H1 (cell line): ENCODE data around the gene EEPD1. TPM values are rescaled to one million over a fixed set of nuclear protein-coding genes. Genes with fewer than 3 reads are reported as not detected.
A peak's percentile ranks its signal among the peaks of the same experiment; 100 is the strongest.

ENCODE experiments used
- CTCF ChIA-PET: fragments of 300-600 bp; sonication (Branson Sonifier 250); formaldehyde crosslinking; loops from one replicate; lab custom pipeline; 2021; ENCODE audit not compliant: partially characterized antibody; lab: Charles Lee
- POLR2A ChIA-PET: fragments of 300-600 bp; sonication (Branson Sonifier 250); formaldehyde crosslinking; loops from one replicate; lab custom pipeline; 2021; ENCODE audit warnings: inconsistent platforms; ENCODE audit not compliant: partially characterized antibody; lab: Charles Lee
- DNase-seq, 2 experiments: peaks; one replicate each; pipeline versions ENCODE4 v3.0.0 to v3.0.0-alpha.2; 2010 to 2022; ENCODE audit warnings: low spot score in 2 of 2, low read depth in 1 of 2, mixed read lengths in 1 of 2
- FAIRE-seq: peaks from 2 replicates; lab custom pipeline; 2011; peaks lifted over from hg19 to GRCh38; lab: Jason Lieb, UNC
- H2AFZ ChIP-seq: 2 replicates; pipeline ENCODE4 v1.8.1; 2012; ENCODE audit warnings: low read length, inconsistent platforms
- H2AK5ac ChIP-seq: 2 replicates; pipeline ENCODE4 v1.6.1; 2013; ENCODE audit warnings: low read depth, low read length
- H2BK120ac ChIP-seq: replicated peaks from 2 replicates; pipeline ENCODE3; 2013; ENCODE audit warnings: low read depth, low read length, inconsistent platforms
- H2BK12ac ChIP-seq: 2 replicates; pipeline ENCODE4 v1.6.1; 2013; ENCODE audit warnings: low read depth, low read length
- H2BK15ac ChIP-seq: 2 replicates; pipeline ENCODE4 v1.6.1; 2013; ENCODE audit warnings: low read length
- H2BK20ac ChIP-seq: 2 replicates; pipeline ENCODE4 v1.6.1; 2013; ENCODE audit warnings: low read length
- H2BK5ac ChIP-seq: 2 replicates; pipeline ENCODE4 v1.6.1; 2013; ENCODE audit warnings: low read depth, low read length
- H3K14ac ChIP-seq: 2 replicates; pipeline ENCODE4 v1.6.1; 2013; ENCODE audit warnings: inconsistent platforms; ENCODE audit not compliant: insufficient read length
- H3K18ac ChIP-seq: 2 replicates; pipeline ENCODE4 v1.6.1; 2013; ENCODE audit warnings: low read length; ENCODE audit errors: extremely low read depth
- H3K23ac ChIP-seq: 2 replicates; pipeline ENCODE4 v1.6.1; 2013; ENCODE audit warnings: inconsistent platforms; ENCODE audit not compliant: insufficient read length
- H3K23me2 ChIP-seq: 2 replicates; pipeline ENCODE4 v1.6.1; 2013; ENCODE audit warnings: low read depth, low read length
- H3K27ac ChIP-seq: 2 replicates; pipeline ENCODE4 v1.6.1; 2011; ENCODE audit warnings: low read depth, low read length, inconsistent platforms
- H3K27me3 ChIP-seq, 4 experiments: replicated peaks in 1 of 4; 1 replicate in 1 of 4; 2 replicates in 3 of 4; pipeline versions ENCODE4 v1.6.1 to v1.8.1; 2011 to 2013; ENCODE audit warnings: low read length in 3 of 4, mild to moderate bottlenecking in 3 of 4, inconsistent platforms in 2 of 4, mixed read lengths in 2 of 4, moderate library complexity in 1 of 4; ENCODE audit not compliant: control insufficient read depth in 3 of 4, insufficient read depth in 3 of 4; ENCODE audit errors: extremely low read depth in 1 of 4
- H3K36me3 ChIP-seq, 4 experiments: 2 replicates each; pipeline versions ENCODE4 v1.6.1 to v1.8.1; 2011 to 2013; ENCODE audit warnings: mild to moderate bottlenecking in 4 of 4, low read length in 3 of 4, moderate library complexity in 2 of 4, control low read depth in 1 of 4, inconsistent platforms in 1 of 4; ENCODE audit not compliant: insufficient read depth in 4 of 4, control insufficient read depth in 2 of 4
- H3K4ac ChIP-seq: replicated peaks from 2 replicates; pipeline ENCODE3; 2013; ENCODE audit warnings: low read length, low read depth, mixed read lengths, inconsistent platforms; ENCODE audit not compliant: insufficient read length
- H3K4me1 ChIP-seq, 4 experiments: replicated peaks in 1 of 4; 1 replicate in 1 of 4; 2 replicates in 3 of 4; pipeline versions ENCODE4 v1.6.1 to v1.8.1; 2011 to 2013; ENCODE audit warnings: low read length in 3 of 4, inconsistent platforms in 2 of 4, mixed read lengths in 1 of 4; ENCODE audit not compliant: insufficient read depth in 4 of 4, control insufficient read depth in 3 of 4
- H3K4me2 ChIP-seq, 2 experiments: 2 replicates each; pipeline versions ENCODE4 v1.6.1 to v1.8.1; 2011 to 2013; ENCODE audit warnings: low read depth in 2 of 2, low read length in 2 of 2, control low read depth in 1 of 2, inconsistent platforms in 1 of 2, mild to moderate bottlenecking in 1 of 2; ENCODE audit not compliant: insufficient read depth in 1 of 2
- H3K4me3 ChIP-seq, 4 experiments: fragments of 200-600, 300-600 bp in 1 of 4; sonication (generic), shearing (Covaris generic), sonication (Bioruptor Twin) in 1 of 4; 2 replicates each; pipeline versions ENCODE4 v1.5.1 to v1.8.1; 2011 to 2016; ENCODE audit warnings: low read length in 4 of 4, low read depth in 3 of 4, control low read depth in 2 of 4, inconsistent platforms in 2 of 4, mild to moderate bottlenecking in 2 of 4, mixed read lengths in 1 of 4, moderate library complexity in 1 of 4; ENCODE audit not compliant: insufficient read depth in 2 of 4; ENCODE audit errors: extremely low read depth in 1 of 4
- H3K56ac ChIP-seq: replicated peaks from 2 replicates; pipeline ENCODE3; 2013; ENCODE audit warnings: low read depth, mild to moderate bottlenecking, mixed read lengths, low read length, inconsistent platforms; ENCODE audit not compliant: insufficient read length
- H3K79me1 ChIP-seq: 2 replicates; pipeline ENCODE4 v1.6.1; 2013; ENCODE audit warnings: low read depth, low read length, control low read depth
- H3K79me2 ChIP-seq, 2 experiments: 2 replicates each; pipeline versions ENCODE4 v1.6.1 to v1.8.1; 2012 to 2013; ENCODE audit warnings: low read length in 2 of 2, mild to moderate bottlenecking in 2 of 2, inconsistent platforms in 1 of 2; ENCODE audit not compliant: insufficient read depth in 2 of 2, control insufficient read depth in 1 of 2
- H3K9ac ChIP-seq, 4 experiments: replicated peaks in 1 of 4; 1 replicate in 1 of 4; 2 replicates in 3 of 4; pipeline versions ENCODE4 v1.6.1 to v1.8.1; 2011 to 2013; ENCODE audit warnings: low read depth in 3 of 4, low read length in 3 of 4, control low read depth in 2 of 4, mild to moderate bottlenecking in 2 of 4, moderate library complexity in 2 of 4, inconsistent platforms in 1 of 4; ENCODE audit errors: extremely low read depth in 1 of 4
- H3K9me3 ChIP-seq, 2 experiments: 2 replicates each; pipeline versions ENCODE4 v1.6.1 to v1.8.1; 2012 to 2013; ENCODE audit warnings: mild to moderate bottlenecking in 2 of 2, moderate library complexity in 2 of 2, control low read depth in 1 of 2, inconsistent platforms in 1 of 2, low read depth in 1 of 2, low read length in 1 of 2, mixed read lengths in 1 of 2; ENCODE audit not compliant: insufficient read depth in 2 of 2
- H4K20me1 ChIP-seq, 2 experiments: replicated peaks in 1 of 2; 2 replicates each; pipeline versions ENCODE3 to v1.8.1; 2011 to 2013; ENCODE audit warnings: inconsistent platforms in 2 of 2, low read length in 2 of 2, mild to moderate bottlenecking in 1 of 2; ENCODE audit not compliant: insufficient read depth in 2 of 2, control insufficient read depth in 1 of 2
- H4K5ac ChIP-seq: 2 replicates; pipeline ENCODE4 v1.6.1; 2013; ENCODE audit warnings: low read length, low read depth, mixed read lengths, inconsistent platforms; ENCODE audit not compliant: insufficient read length
- H4K8ac ChIP-seq: 2 replicates; pipeline ENCODE4 v1.8.0; 2013; ENCODE audit warnings: mild to moderate bottlenecking, moderate library complexity, low read length, inconsistent platforms; ENCODE audit not compliant: insufficient read depth; ENCODE audit errors: extremely low read depth
- H4K91ac ChIP-seq: replicated peaks from 2 replicates; pipeline ENCODE3; 2013; ENCODE audit warnings: low read length, mixed read lengths, inconsistent platforms; ENCODE audit not compliant: insufficient read length
- CTBP2 ChIP-seq: IDR thresholded peaks from 2 replicates; pipeline ENCODE4 v1.7.0; 2011; ENCODE audit warnings: borderline replicate concordance, mild to moderate bottlenecking, moderate library complexity, mixed read lengths, low read length; ENCODE audit not compliant: insufficient read depth, insufficient read length
- NANOG ChIP-seq: IDR thresholded peaks from 2 replicates; pipeline ENCODE4 v1.6.1; 2011; ENCODE audit warnings: low read length, low read depth, mild to moderate bottlenecking, inconsistent platforms; ENCODE audit not compliant: insufficient read depth, poor library complexity, severe bottlenecking
- NRF1 ChIP-seq: IDR thresholded peaks from 2 replicates; pipeline ENCODE4 v1.6.1; 2011; ENCODE audit warnings: mild to moderate bottlenecking, low read depth, low read length, improper control_type of control experiment
- RAD21 ChIP-seq, 2 experiments: IDR thresholded peaks in 1 of 2; conservative IDR thresholded peaks in 1 of 2; 2 replicates each; pipeline ENCODE4 v1.6.1; 2011; ENCODE audit warnings: low read depth in 2 of 2, low read length in 2 of 2, improper control_type of control experiment in 1 of 2, inconsistent platforms in 1 of 2, mild to moderate bottlenecking in 1 of 2, moderate library complexity in 1 of 2
- SAP30 ChIP-seq: fragments of 300-600 bp; sonication (generic); IDR thresholded peaks from 2 replicates; pipeline ENCODE4 v1.7.1; 2012; ENCODE audit warnings: low read length, moderate library complexity, mild to moderate bottlenecking, inconsistent platforms; ENCODE audit not compliant: insufficient read depth, insufficient replicate concordance
- SP2 ChIP-seq: IDR thresholded peaks from 2 replicates; pipeline ENCODE4 v1.6.1; 2012; ENCODE audit warnings: mild to moderate bottlenecking, low read length, inconsistent platforms
- SP4 ChIP-seq: IDR thresholded peaks from 2 replicates; pipeline ENCODE4 v1.6.1; 2012; ENCODE audit warnings: low read length, inconsistent platforms
- WGBS, 2 experiments: shearing (Covaris generic) in 1 of 2; methylation state at CpG; one replicate each; pipeline versions ENCODE4 v1.1.6 to v1.1.7; 2013 to 2015; ENCODE audit warnings: low lambda C conversion rate in 2 of 2, mixed read lengths in 2 of 2, inconsistent platforms in 1 of 2, low coverage in 1 of 2, missing lambda C conversion rate in 1 of 2; ENCODE audit not compliant: insufficient replicate concordance in 2 of 2, insufficient coverage in 1 of 2, insufficient read length in 1 of 2; ENCODE audit errors: extremely low coverage in 1 of 2, missing lambda C conversion rate in 1 of 2; 5-methylcytosine and 5-hydroxymethylcytosine counted together
- polyA plus RNA-seq, 7 experiments: library from polyadenylated mRNA; depleted of rRNA in 3 of 7; stranded (reverse) in 5 of 7; unstranded in 2 of 7; fragments of >200 nt in 5 of 7; fragments of 200-250 nt in 2 of 7; gene quantifications; 1 replicate in 5 of 7; 2 replicates in 1 of 7; 4 replicates in 1 of 7; pipeline versions ENCODE4 v1.2.1 to v1.2.3, GENCODE V29; 2011 to 2013; ENCODE audit warnings: missing spikeins in 2 of 7, mixed read lengths in 2 of 7
- total RNA-seq: library from RNA; stranded (reverse); fragmentation: NEBNext Ultra II Directional; extraction: Animal tissue kit (Norgen Biotek cat#: 25700); gene quantifications from 2 replicates; pipeline ENCODE4 v1.2.1, GENCODE V29; 2021
- TF ChIP-seq, protein P1 (sequence below), 3 experiments: IDR thresholded peaks; 1 replicate in 2 of 3; 2 replicates in 1 of 3; pipeline versions ENCODE4 v1.5.1 to v1.6.1; 2011; ENCODE audit warnings: low read length in 3 of 3, mild to moderate bottlenecking in 3 of 3, inconsistent platforms in 2 of 3, low read depth in 1 of 3, moderate library complexity in 1 of 3; ENCODE audit not compliant: insufficient read depth in 1 of 3; ENCODE audit errors: control extremely low read depth in 1 of 3

Gene EEPD1
- total and polyA plus RNA-seq, 2 of the 8 experiments (the other 6 are each of a cell fraction or from before 2014, with no cell fraction given) = 3.1 to 7.8 TPM

DNA sequence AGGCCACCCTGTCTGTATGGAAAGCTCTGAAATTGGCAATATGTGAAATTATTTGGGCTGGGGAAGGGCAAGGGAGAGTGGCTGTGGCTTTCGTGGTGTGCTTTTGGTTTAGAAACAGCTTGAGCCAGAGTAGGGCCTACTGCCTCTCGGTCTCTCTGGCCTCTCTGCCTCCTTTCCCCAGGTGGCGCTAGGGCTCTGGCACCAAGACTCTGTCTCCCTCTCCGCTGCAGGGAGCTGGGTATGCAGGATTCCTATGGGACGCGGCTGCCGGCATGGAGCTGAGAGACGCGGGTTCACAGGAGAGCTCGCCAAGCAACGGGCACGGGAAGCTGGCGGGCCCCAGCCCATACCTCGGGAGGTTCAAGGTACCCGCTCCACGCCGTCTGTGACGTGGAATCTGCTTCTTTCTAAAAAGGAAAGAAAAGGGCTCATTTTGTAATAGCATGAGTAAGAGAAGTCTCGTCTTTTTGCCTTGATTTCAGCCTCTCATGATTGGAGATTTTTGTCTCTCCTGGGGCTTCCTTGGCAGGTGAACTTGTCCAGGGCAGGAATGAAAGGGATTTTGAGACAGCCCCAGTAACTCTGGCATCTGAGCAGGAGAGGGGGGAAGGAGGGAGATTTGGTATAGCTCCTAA, 131.5 kb downstream of the EEPD1 start:
- Histone ChIP-seq H3K4me1 (peaks cover 20 to 42% (median 27%) of the 10 kb centered on the region in 4 experiments), H4K91ac (no peak overlapping the region), H2BK5ac (0 out of 2 replicates have a peak overlapping the region, but pooled peaks have one; percentile 5), H4K20me1 (no peaks in the 10 kb centered on the region), H3K56ac (no peak overlapping the region), H3K27ac (no peak overlapping the region), H3K23me2 (no peaks in the 10 kb centered on the region), H2AFZ (no peak overlapping the region), H2AK5ac (no peak overlapping the region), H3K9ac (no peak overlapping the region), H2BK12ac (no peak overlapping the region; the same call in 1 of the 2 replicates), H3K4ac (peak overlapping the region; percentile 86), H3K79me2 (no peaks in the 10 kb centered on the region), H3K79me1 (no peaks in the 10 kb centered on the region), H3K36me3 (no peaks in the 10 kb centered on the region; a peak in 1 of 8 replicates), H3K18ac (no peak overlapping the region), H3K4me3 (no peak overlapping the region), H4K8ac (no peak overlapping the region), H3K4me2 (no peak overlapping the region), H4K5ac (no peak overlapping the region), H2BK120ac (peak overlapping the region; percentile 22), H3K23ac (no peak overlapping the region), H3K27me3 (no peaks in the 10 kb centered on the region), H2BK15ac (no peak overlapping the region), H2BK20ac (no peak overlapping the region), H3K14ac (no peak overlapping the region), H3K9me3 (no peaks in the 10 kb centered on the region)
- FAIRE-seq = no peak
- POLR2A ChIA-PET = interaction anchor here (0.7 kb wide), 1 partner anchor 134 kb away, joined by 3 read pairs; no protein-coding TSS in a partner anchor
- DNase-seq = peak in 1 of 2 experiments; percentile 53
- 85% methylated on average over 19 of the region's 19 CpGs; no CpG with 5 or more reads in 1 of the 2 experiments for WGBS, 2 experiments
- CTCF ChIA-PET = interaction anchor here (0.5 to 3.7 kb wide), 26 partner anchors 8 to 310 kb away, joined by 3 to 36 read pairs (median 4); no protein-coding TSS in a partner anchor
- TF ChIP-seq SAP30 (no peak), NRF1 (no peak), CTBP2 (no peak), NANOG (no peak), SP4 (no peak), RAD21 (IDR thresholded peaks at IDR 0.05 in 1 of 2, conservative IDR thresholded peaks at IDR 0.05 in 1 of 2; ENCODE audit: low read depth in 2 of 2, low read length in 2 of 2) (peak; percentile 31 to 41; a peak in 3 of 4 replicates), SP2 (no peak)
- TF ChIP-seq, protein P1, sequence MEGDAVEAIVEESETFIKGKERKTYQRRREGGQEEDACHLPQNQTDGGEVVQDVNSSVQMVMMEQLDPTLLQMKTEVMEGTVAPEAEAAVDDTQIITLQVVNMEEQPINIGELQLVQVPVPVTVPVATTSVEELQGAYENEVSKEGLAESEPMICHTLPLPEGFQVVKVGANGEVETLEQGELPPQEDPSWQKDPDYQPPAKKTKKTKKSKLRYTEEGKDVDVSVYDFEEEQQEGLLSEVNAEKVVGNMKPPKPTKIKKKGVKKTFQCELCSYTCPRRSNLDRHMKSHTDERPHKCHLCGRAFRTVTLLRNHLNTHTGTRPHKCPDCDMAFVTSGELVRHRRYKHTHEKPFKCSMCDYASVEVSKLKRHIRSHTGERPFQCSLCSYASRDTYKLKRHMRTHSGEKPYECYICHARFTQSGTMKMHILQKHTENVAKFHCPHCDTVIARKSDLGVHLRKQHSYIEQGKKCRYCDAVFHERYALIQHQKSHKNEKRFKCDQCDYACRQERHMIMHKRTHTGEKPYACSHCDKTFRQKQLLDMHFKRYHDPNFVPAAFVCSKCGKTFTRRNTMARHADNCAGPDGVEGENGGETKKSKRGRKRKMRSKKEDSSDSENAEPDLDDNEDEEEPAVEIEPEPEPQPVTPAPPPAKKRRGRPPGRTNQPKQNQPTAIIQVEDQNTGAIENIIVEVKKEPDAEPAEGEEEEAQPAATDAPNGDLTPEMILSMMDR (IDR thresholded peaks at IDR 0.05; ENCODE audit: control extremely low read depth in 1 of 3, insufficient read depth in 1 of 3, low read depth in 1 of 3, low read length in 3 of 3) = peak; percentile 25 to 50 (median 49)
